HTR-8/SVneo (cell line): ENCODE data around the gene GLCE.

Experiments used
- DNase-seq: peaks from one replicate; pipeline ENCODE4 v3.0.0; 2011; ENCODE audit warnings: low spot score, mixed read lengths; ENCODE audit not compliant: insufficient read length
- FAIRE-seq: peaks from 2 replicates; lab custom pipeline; 2011; peaks lifted over from hg19 to GRCh38; lab: Jason Lieb, UNC

Gene GLCE

GRCh38 chr15:69190504-69190903, 30.1 kb downstream of the GLCE start:
- no peak for FAIRE-seq
- DNase-seq, result no peak

GRCh38 chr15:69194025-69194827, 33.8 kb downstream of the GLCE start:
- no peak for DNase-seq
- no peak for FAIRE-seq

GRCh38 chr15:69194854-69195253, 34.4 kb downstream of the GLCE start:
- DNase-seq, result no peak
- FAIRE-seq, result no peak

- DNase-seq, result no peak
- FAIRE-seq, result no peak
Observed at GRCh38 chr15:69200832-69201745, 40.7 kb downstream of the GLCE start.

- FAIRE-seq (no peak), DNase-seq (no peak)
Observed at GRCh38 chr15:69206079-69206478, 45.6 kb downstream of the GLCE start.

- FAIRE-seq (no peak), DNase-seq (no peak)
Observed at GRCh38 chr15:69209661-69210060, 49.2 kb downstream of the GLCE start.

GRCh38 chr15:69210574-69210973, 50.1 kb downstream of the GLCE start:
- FAIRE-seq (no peak), DNase-seq (no peak)

GRCh38 chr15:69213786-69214185, 53.4 kb downstream of the GLCE start:
- DNase-seq (no peak), FAIRE-seq (no peak)

- DNase-seq (no peak), FAIRE-seq (no peak)
Observed at GRCh38 chr15:69215314-69216035, 55.0 kb downstream of the GLCE start.

- FAIRE-seq, result no peak
- DNase-seq, result no peak
Observed at GRCh38 chr15:69217381-69217780, 56.9 kb downstream of the GLCE start.

GRCh38 chr15:69219690-69220089, 59.3 kb downstream of the GLCE start:
- no peak for DNase-seq
- FAIRE-seq, result no peak

GRCh38 chr15:69222002-69222474, 61.6 kb downstream of the GLCE start:
- DNase-seq (no peak), FAIRE-seq (peak; percentile 78)

GRCh38 chr15:69223083-69223813, 62.8 kb downstream of the GLCE start:
- no peak for FAIRE-seq
- DNase-seq, result no peak

- FAIRE-seq (no peak), DNase-seq (no peak)
Observed at GRCh38 chr15:69224383-69224782, 63.9 kb downstream of the GLCE start.

GRCh38 chr15:69225355-69226022, 65.1 kb downstream of the GLCE start:
- DNase-seq (peak; percentile 10), FAIRE-seq (no peak)

GRCh38 chr15:69226023-69226355, 65.6 kb downstream of the GLCE start:
- no peak for FAIRE-seq

GRCh38 chr15:69232144-69232543, 71.7 kb downstream of the GLCE start:
- FAIRE-seq (peak; percentile 36), DNase-seq (no peak)

More at GRCh38 chr15:69226023-69226355, 65.6 kb downstream of the GLCE start:
- DNase-seq, result no peak

GRCh38 chr15:69232765-69233164, 72.3 kb downstream of the GLCE start:
- FAIRE-seq (no peak), DNase-seq (no peak)

GRCh38 chr15:69234676-69235075, 74.2 kb downstream of the GLCE start:
- DNase-seq (no peak), FAIRE-seq (no peak)
